PC-9 (cell line): Measurements from ENCODE around the gene AOPEP. TPM values are rescaled to one million over a fixed set of nuclear protein-coding genes. Genes with fewer than 3 reads are reported as not detected.

Experiments used
- BruUV-seq: library from RNA; stranded (reverse); fragments of 400-500 nt; replicated peaks from 2 replicates; lab custom pipeline; 2021; lab: Mats Ljungman, UMichigan
- CTCF ChIA-PET: fragments of 300-600 bp; sonication (Branson Sonifier 250); formaldehyde crosslinking; loops from one replicate; lab custom pipeline; 2022; ENCODE audit warnings: antibody characterized with exemption; lab: Charles Lee
- POLR2A ChIA-PET: fragments of 300-600 bp; sonication (Branson Sonifier 250); formaldehyde crosslinking; loops from one replicate; lab custom pipeline; 2022; ENCODE audit warnings: antibody characterized with exemption; ENCODE audit not compliant: unreplicated experiment; lab: Charles Lee
- DNase-seq, 2 experiments: peaks; one replicate each; pipeline versions ENCODE4 v3.0.0 to v3.0.0-alpha.2; 2015 to 2022; ENCODE audit warnings: mixed read lengths in 1 of 2
- H2AFZ ChIP-seq: fragments of 200-600 bp; sonication (generic); 2 replicates; pipeline ENCODE4 v1.8.1; 2017; ENCODE audit warnings: antibody characterized with exemption
- H3F3A ChIP-seq: fragments of 200-600 bp; sonication (generic); 2 replicates; pipeline ENCODE4 v1.8.1; 2017; ENCODE audit warnings: antibody characterized with exemption, mild to moderate bottlenecking, low read depth; ENCODE audit not compliant: insufficient read depth
- H3K27ac ChIP-seq: fragments of 200-600 bp; sonication (generic); 2 replicates; pipeline ENCODE4 v1.6.1; 2016; ENCODE audit warnings: mixed run types
- H3K27me3 ChIP-seq: fragments of 200-600 bp; sonication (generic); 2 replicates; pipeline ENCODE4 v1.6.1; 2016; ENCODE audit warnings: low read depth, mixed run types; ENCODE audit not compliant: insufficient read depth
- H3K36me3 ChIP-seq: fragments of 200-600 bp; sonication (generic); 2 replicates; pipeline ENCODE4 v1.6.1; 2016; ENCODE audit warnings: low read depth, mixed run types
- H3K4me1 ChIP-seq: fragments of 200-600 bp; sonication (generic); replicated peaks from 2 replicates; pipeline ENCODE4 v1.6.1; 2016; ENCODE audit warnings: mixed run types; ENCODE audit not compliant: insufficient read depth
- H3K4me2 ChIP-seq: fragments of 200-600 bp; sonication (generic); 2 replicates; pipeline ENCODE4 v1.6.1; 2017; ENCODE audit warnings: mixed run types
- H3K4me3 ChIP-seq: fragments of 200-600 bp; sonication (generic); 2 replicates; pipeline ENCODE4 v1.6.1; 2016; ENCODE audit warnings: mixed run types
- H3K79me2 ChIP-seq: fragments of 200-600 bp; sonication (generic); 2 replicates; pipeline ENCODE4 v1.6.1; 2017; ENCODE audit warnings: low read depth, mixed run types
- H3K9me2 ChIP-seq: fragments of 200-600 bp; sonication (generic); 2 replicates; pipeline ENCODE4 v1.8.1; 2017; ENCODE audit warnings: mild to moderate bottlenecking; ENCODE audit not compliant: insufficient read depth
- H3K9me3 ChIP-seq: fragments of 200-600 bp; sonication (generic); 2 replicates; pipeline ENCODE4 v1.8.1; 2016; ENCODE audit warnings: low read depth; ENCODE audit not compliant: insufficient read depth
- H4K20me1 ChIP-seq: fragments of 200-600 bp; sonication (generic); 2 replicates; pipeline ENCODE4 v1.8.1; 2017; ENCODE audit not compliant: insufficient read depth
- EZH2 ChIP-seq: fragments of 200-600 bp; sonication (generic); IDR thresholded peaks from 2 replicates; pipeline ENCODE4 v1.8.0; 2017; ENCODE audit warnings: antibody characterized with exemption, low read depth
- intact Hi-C: fragments of 100-400 bp; cut with micrococcal nuclease; formaldehyde crosslinking; loops from one replicate; pipeline ENCODE4 v1.10.0; 2022; ENCODE audit not compliant: unreplicated experiment
- total RNA-seq: library from RNA; stranded (reverse); gene quantifications from 2 replicates; pipeline ENCODE4 v1.2.3, GENCODE V29; 2021
- TF ChIP-seq, protein P1 (sequence below): fragments of 200-600 bp; sonication (generic); conservative IDR thresholded peaks from 2 replicates; pipeline ENCODE4 v1.6.1; 2017; ENCODE audit warnings: mixed run types, antibody characterized with exemption, mild to moderate bottlenecking, moderate library complexity

AOPEP gene
- total RNA-seq, 1 experiment from 2014 or later = 90.0 TPM

DNA sequence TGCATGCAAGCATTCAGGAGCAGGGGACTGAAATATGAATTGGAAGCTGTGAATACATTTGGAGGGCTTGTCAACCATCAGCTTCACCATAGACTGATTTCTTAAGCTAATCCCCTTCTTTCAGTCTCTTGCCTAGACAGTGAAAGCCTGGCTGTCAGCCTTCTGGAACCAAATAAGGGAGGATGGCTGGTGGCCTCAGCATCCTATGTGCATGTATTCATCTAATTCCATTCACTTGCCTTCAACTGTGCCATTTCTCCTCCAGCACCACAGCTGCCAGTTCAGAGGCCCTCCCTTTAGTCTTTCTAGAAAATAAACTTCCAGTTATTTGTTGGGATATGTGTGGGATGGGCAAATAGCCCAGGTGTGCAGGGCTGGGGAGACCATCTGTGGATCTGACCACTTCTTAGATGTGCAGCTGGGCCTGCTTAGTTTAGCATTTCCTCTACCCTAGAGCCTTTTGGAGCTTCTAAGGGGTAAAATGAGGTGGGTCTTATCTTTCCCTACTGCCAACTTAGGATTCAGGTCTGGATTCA is 62.1 kb downstream of the AOPEP start:
- H4K20me1 ChIP-seq = no peaks in the 10 kb centered on the region
- CTCF ChIA-PET = interaction anchor here (0.5 kb wide), 1 partner anchor 11 kb away, joined by 4 read pairs; no protein-coding TSS in a partner anchor
- H3K79me2 ChIP-seq = peaks cover 13% of the 10 kb centered on the region; the same call in 1 of the 2 replicates
- peaks cover 6% of the 10 kb centered on the region; the same call in 1 of the 2 replicates for H3F3A ChIP-seq
- H3K27ac ChIP-seq = no peak overlapping the region
- peaks cover 15% of the 10 kb centered on the region for H3K4me1 ChIP-seq
- no peaks in the 10 kb centered on the region for H3K9me2 ChIP-seq
- no TSS peak for BruUV-seq
- no peak overlapping the region for H2AFZ ChIP-seq
- no peak for TF ChIP-seq EZH2
- TF ChIP-seq, protein P1, sequence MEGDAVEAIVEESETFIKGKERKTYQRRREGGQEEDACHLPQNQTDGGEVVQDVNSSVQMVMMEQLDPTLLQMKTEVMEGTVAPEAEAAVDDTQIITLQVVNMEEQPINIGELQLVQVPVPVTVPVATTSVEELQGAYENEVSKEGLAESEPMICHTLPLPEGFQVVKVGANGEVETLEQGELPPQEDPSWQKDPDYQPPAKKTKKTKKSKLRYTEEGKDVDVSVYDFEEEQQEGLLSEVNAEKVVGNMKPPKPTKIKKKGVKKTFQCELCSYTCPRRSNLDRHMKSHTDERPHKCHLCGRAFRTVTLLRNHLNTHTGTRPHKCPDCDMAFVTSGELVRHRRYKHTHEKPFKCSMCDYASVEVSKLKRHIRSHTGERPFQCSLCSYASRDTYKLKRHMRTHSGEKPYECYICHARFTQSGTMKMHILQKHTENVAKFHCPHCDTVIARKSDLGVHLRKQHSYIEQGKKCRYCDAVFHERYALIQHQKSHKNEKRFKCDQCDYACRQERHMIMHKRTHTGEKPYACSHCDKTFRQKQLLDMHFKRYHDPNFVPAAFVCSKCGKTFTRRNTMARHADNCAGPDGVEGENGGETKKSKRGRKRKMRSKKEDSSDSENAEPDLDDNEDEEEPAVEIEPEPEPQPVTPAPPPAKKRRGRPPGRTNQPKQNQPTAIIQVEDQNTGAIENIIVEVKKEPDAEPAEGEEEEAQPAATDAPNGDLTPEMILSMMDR = no peak
- intact Hi-C loops = no loop called here
- 0 out of 2 replicates have a peak, but pooled peaks cover 3% of the 10 kb centered on the region for H3K36me3 ChIP-seq
- POLR2A ChIA-PET = interaction anchor here (0.5 kb wide), 1 partner anchor 251 kb away, joined by 3 read pairs; no protein-coding TSS in a partner anchor
- no peak overlapping the region for H3K4me3 ChIP-seq
- no peak overlapping the region for H3K4me2 ChIP-seq
- H3K27me3 ChIP-seq = no peaks in the 10 kb centered on the region
- H3K9me3 ChIP-seq = no peaks in the 10 kb centered on the region
- DNase-seq = no peak

DNA sequence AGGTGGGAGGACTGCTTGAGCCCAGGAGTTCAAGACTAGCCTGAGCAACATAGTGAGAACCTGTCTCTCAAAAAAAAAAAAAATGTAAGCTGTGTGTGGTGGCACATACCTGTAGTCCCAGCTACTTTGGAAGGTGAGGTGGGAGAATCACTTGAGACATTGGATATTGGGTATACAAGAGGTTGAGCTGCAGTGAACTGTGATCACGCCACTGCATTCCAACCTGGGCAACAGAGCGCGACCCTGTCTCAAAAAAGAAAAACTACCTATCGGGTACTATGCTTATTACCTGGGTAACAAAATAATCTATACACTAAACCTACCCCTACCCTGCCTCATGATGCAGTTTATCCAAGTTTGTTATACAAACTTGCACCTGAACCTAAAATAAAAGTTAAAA is 64.9 kb downstream of the AOPEP start:
- no peaks in the 10 kb centered on the region for H3K9me2 ChIP-seq
- POLR2A ChIA-PET = no interaction called here
- TF ChIP-seq, protein P1 = no peak
- TF ChIP-seq EZH2 = no peak
- H2AFZ ChIP-seq = no peak overlapping the region
- H3K79me2 ChIP-seq = no peaks in the 10 kb centered on the region
- no peak overlapping the region for H3K4me2 ChIP-seq
- H3K9me3 ChIP-seq = peaks cover 6% of the 10 kb centered on the region; the same call in 1 of the 2 replicates
- H4K20me1 ChIP-seq = no peaks in the 10 kb centered on the region
- H3K36me3 ChIP-seq = peaks cover 10% of the 10 kb centered on the region; the same call in 1 of the 2 replicates
- no TSS peak for BruUV-seq
- intact Hi-C loops = no loop called here
- H3F3A ChIP-seq = no peaks in the 10 kb centered on the region
- DNase-seq = no peak
- no peak overlapping the region for H3K27ac ChIP-seq
- 0 out of 2 replicates have a peak, but pooled peaks cover 4% of the 10 kb centered on the region for H3K4me1 ChIP-seq
- H3K27me3 ChIP-seq = no peaks in the 10 kb centered on the region
- H3K4me3 ChIP-seq = no peak overlapping the region
- CTCF ChIA-PET = no interaction called here

DNA sequence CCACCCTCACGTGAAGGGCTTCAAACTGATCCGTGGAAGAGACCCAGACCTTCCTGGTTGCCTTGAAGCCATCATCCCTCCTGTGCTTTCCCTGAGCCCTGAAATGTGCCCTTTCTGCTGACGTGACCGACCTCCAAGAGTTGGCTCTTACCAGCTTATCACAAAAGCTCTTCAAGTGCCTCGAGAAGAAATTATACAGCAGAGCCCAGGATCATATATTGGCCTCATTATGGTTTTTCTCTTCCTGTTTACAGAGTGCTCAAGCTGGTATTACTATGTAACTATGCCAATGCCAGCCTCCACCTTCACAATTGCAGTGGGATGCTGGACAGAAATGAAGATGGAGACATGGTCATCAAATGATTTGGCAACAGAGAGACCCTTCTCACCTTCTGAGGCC is 66.0 kb downstream of the AOPEP start:
- Histone ChIP-seq H3K4me1 (0 out of 2 replicates have a peak, but pooled peaks cover 4% of the 10 kb centered on the region), H3K4me2 (no peak overlapping the region), H3K9me2 (no peaks in the 10 kb centered on the region), H3K36me3 (peaks cover 10% of the 10 kb centered on the region; the same call in 1 of the 2 replicates), H3K79me2 (no peaks in the 10 kb centered on the region), H4K20me1 (no peaks in the 10 kb centered on the region), H2AFZ (no peak overlapping the region), H3F3A (no peaks in the 10 kb centered on the region), H3K27ac (no peak overlapping the region), H3K27me3 (no peaks in the 10 kb centered on the region), H3K9me3 (peaks cover 6% of the 10 kb centered on the region; the same call in 1 of the 2 replicates), H3K4me3 (no peak overlapping the region)
- no TSS peak for BruUV-seq
- intact Hi-C loops = no loop called here
- TF ChIP-seq, protein P1 = no peak
- no peak for TF ChIP-seq EZH2
- DNase-seq = no peak
- CTCF ChIA-PET = no interaction called here
- POLR2A ChIA-PET = no interaction called here
